Measurements from ENCODE around the gene SERPINF2.
A peak's percentile ranks its signal among the peaks of the same experiment; 100 is the strongest.
"Not testable (repeated sequence)": the region's sequence is repeated elsewhere in the genome, so short reads cannot be mapped to it uniquely, and the experiment has no call there.

SERPINF2 gene

GRCh38 chr17:1736348-1737281 lies 6.1 kb upstream of the SERPINF2 start:
- DNase-seq: no peak

GRCh38 chr17:1737531-1738291 lies 5.0 kb upstream of the SERPINF2 start:
- DNase-seq: no peak

- DNase-seq: not testable (repeated sequence)
Observed at GRCh38 chr17:1741899-1742298, 772 bp upstream of the SERPINF2 start.

- DNase-seq: no peak
Observed at GRCh38 chr17:1743088-1743439, 393 bp downstream of the SERPINF2 start.

- no peak for DNase-seq
Observed at GRCh38 chr17:1744551-1745512, 2.2 kb downstream of the SERPINF2 start.

DNA sequence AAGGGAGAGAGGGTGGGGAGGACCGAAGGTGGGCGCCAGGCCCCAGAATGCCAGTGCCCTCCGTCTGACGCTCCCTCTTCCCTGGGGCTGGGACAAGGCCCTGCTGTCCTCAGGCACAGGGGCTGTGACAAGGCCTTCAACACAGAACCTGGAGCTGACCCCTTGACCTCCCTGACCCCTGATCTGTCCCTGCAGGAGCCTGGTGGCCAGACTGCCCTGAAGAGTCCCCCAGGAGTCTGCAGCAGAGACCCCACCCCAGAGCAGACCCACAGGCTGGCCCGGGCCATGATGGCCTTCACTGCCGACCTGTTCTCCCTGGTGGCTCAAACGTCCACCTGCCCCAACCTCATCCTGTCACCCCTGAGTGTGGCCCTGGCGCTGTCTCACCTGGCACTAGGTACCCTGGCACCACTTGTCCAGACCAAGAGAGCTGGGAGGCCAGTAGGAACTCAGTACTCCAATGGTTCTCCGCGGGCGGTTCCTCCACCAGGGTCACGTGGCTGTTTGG lies 2.9 kb downstream of the SERPINF2 start:
- no peak for DNase-seq

DNA sequence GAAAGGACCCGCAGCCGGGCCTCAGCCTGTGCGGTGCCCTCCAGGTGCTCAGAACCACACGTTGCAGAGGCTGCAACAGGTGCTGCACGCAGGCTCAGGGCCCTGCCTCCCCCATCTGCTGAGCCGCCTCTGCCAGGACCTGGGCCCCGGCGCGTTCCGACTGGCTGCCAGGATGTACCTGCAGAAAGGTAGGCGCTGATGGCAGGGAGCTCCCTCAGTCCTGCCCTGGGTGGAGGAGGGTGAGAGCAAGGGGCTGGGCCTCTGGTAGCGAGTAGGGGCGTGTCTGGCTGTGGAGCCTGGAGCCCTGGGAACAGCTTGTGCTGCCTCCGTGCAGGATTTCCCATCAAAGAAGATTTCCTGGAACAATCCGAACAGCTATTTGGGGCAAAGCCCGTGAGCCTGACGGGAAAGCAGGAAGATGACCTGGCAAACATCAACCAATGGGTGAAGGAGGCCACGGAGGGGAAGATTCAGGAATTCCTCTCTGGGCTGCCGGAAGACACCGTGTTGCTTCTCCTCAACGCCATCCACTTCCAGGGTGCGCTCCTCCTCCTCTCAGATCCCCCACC lies 4.4 kb downstream of the SERPINF2 start:
- DNase-seq: no peak

GRCh38 chr17:1750628-1751027 lies 8.0 kb downstream of the SERPINF2 start:
- DNase-seq: no peak

DNA sequence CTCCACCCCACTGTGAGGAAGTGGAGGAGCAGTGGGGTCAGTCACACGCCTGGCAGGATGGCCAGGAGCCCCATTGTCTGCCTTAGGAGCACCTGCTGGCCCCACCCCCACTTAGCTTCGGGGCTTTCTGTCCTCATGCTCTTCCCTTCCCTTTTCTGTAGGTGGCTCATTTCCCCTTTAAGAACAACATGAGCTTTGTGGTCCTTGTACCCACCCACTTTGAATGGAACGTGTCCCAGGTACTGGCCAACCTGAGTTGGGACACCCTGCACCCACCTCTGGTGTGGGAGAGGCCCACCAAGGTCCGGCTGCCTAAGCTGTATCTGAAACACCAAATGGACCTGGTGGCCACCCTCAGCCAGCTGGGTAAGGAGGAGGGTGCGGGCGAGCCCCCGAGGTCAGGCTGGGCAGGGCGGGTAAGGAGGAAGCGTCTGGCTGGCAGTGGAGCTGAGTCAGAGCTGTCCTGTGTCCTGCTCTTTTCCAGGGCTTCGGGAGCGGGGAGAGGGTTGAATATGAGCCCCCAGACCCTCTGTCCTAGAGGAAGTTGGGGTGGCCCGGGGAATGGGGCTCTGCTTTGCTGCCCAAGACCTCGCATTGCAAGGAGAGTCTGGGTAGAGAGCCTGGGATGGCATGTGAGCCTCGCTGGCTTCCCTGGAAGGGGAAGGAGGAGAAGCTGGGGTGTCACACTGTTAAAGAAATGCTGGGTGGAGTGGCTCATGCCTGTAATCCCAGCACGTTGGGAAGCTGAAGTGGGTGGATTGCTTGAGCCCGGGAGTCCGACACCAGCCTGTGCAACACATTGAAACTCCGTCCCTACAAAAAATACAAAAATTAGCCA lies 10.0 kb downstream of the SERPINF2 start:
- DNase-seq: peak; percentile 35

- no peak for DNase-seq
Observed at GRCh38 chr17:1753767-1754429, 11.2 kb downstream of the SERPINF2 start.

DNA sequence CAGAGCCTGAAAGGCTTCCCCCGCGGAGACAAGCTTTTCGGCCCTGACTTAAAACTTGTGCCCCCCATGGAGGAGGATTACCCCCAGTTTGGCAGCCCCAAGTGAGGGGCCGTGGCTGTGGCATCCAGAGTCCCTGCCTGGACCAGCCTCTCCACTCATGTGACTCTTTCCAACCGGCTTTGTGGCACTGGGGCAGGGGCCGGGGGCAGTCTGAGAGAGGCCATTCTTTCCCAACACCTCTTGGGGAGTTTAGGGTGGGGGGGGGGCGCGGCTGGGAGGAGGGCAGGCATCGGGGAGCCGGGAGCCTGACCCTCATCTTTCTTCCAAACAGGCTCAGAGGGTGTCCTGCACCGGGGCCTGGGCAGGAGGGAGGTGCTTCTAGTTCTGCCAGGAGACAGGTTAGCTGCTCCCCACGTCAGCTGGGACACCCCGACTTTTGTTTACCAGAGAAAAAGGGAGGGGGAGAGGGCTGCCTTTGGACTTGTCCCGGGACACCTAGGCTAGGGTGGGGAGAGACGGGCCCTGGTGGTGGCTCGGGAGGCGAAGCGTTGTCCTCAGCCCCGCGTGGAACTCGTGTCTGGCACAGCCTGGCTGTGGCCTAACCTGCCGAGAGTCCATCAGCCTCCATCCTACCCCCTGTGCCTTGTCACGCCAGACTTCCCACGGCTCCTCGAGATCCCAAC lies 11.9 kb downstream of the SERPINF2 start:
- no peak for DNase-seq

DNA sequence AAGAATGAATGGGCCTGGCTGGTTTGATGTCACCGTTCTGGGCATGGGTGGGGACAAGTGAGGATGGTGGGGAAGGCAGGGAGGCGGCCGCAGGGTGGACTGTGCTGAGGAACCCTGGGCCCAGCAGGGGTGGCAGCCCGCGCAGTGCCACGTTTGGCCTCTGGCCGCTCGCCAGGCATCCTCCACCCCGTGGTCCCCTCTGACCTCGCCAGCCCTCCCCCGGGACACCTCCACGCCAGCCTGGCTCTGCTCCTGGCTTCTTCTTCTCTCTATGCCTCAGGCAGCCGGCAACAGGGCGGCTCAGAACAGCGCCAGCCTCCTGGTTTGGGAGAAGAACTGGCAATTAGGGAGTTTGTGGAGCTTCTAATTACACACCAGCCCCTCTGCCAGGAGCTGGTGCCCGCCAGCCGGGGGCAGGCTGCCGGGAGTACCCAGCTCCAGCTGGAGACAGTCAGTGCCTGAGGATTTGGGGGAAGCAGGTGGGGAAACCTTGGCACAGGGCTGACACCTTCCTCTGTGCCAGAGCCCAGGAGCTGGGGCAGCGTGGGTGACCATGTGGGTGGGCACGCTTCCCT lies 12.7 kb downstream of the SERPINF2 start:
- no peak for DNase-seq

DNA sequence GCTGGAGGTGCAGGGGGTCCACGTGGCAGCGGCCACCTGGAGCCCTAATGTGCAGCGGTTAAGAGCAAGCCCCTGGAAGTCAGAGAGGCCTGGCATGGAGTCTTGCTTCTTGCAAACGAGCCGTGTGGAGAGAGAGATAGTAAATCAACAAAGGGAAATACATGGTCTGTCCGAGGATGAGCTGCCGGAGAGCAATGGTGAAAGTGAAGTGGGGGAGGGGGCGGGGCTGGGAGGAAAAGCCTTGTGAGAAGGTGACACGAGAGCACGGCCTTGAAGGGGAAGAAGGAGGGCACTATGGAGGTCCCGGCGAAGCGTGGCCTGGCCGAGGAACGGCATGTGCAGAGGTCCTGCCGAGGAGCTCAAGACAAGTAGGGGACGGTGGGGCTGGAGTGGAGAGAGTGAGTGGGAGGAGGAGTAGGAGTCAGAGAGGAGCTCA lies 13.2 kb downstream of the SERPINF2 start:
- no peak for DNase-seq

DNA sequence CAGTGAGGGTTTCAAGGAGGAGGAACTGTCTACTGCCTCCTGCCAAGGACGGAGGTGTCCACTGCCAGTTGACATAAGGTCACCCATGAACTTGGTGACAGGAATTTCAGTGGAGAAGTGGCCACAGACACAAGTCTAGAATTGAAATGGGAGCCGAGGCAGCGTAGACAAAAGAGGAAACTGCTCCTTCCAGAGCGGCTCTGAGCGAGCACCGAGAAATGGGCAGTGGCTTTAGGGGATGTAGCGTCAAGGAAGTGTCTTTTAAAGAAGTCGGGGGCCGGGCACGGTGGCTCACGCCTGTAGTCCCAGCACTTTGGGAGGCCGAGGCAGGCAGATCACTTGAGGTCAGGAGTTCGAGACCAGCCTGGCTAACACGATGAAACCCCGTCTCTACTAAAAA lies 16.1 kb downstream of the SERPINF2 start:
- no peak for DNase-seq

DNA sequence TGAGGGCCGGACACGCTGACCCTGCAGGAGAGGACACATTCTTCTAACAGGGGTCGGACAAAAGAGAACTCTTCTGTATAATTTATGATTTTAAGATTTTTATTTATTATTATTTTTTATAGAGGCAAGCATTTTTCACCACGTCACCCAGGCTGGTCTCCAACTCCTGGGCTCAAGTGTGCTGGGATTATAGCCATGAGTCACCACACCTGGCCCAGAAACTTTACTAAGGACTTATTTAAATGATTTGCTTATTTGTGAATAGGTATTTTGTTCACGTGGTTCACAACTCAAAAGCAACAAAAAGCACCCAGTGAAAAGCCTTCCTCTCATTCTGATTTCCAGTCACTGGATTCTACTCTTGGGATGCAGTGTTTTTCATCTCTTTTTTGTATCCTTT lies 16.9 kb downstream of the SERPINF2 start:
- DNase-seq: no peak

DNA sequence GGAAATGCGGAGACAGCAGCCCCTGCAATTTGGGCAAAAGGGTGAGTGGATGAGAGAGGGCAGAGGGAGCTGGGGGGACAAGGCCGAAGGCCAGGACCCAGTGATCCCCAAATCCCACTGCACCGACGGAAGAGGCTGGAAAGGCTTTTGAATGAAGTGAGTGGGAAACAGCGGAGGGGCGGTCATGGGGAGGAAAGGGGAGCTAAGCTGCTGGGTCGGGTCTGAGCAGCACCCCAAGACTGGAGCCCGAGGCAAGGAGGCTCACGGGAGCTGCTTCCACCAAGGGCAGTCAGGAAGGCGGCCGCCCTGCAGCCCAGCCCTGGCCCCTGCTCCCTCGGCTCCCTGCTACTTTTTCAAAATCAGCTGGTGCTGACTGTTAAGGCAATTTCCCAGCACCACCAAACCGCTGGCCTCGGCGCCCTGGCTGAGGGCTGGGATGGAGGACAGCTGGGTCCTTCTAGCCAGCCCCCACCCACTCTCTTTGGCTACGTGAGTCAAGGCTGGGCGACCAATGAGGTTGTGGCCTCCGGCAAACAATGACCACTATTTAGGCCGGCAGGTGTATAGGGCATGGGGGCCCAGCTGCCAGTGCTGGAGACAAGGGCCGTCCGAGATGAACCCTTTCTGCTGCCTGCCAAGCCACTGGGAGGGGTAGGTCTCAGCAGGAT lies 19.7 kb downstream of the SERPINF2 start:
- no peak for DNase-seq

DNA sequence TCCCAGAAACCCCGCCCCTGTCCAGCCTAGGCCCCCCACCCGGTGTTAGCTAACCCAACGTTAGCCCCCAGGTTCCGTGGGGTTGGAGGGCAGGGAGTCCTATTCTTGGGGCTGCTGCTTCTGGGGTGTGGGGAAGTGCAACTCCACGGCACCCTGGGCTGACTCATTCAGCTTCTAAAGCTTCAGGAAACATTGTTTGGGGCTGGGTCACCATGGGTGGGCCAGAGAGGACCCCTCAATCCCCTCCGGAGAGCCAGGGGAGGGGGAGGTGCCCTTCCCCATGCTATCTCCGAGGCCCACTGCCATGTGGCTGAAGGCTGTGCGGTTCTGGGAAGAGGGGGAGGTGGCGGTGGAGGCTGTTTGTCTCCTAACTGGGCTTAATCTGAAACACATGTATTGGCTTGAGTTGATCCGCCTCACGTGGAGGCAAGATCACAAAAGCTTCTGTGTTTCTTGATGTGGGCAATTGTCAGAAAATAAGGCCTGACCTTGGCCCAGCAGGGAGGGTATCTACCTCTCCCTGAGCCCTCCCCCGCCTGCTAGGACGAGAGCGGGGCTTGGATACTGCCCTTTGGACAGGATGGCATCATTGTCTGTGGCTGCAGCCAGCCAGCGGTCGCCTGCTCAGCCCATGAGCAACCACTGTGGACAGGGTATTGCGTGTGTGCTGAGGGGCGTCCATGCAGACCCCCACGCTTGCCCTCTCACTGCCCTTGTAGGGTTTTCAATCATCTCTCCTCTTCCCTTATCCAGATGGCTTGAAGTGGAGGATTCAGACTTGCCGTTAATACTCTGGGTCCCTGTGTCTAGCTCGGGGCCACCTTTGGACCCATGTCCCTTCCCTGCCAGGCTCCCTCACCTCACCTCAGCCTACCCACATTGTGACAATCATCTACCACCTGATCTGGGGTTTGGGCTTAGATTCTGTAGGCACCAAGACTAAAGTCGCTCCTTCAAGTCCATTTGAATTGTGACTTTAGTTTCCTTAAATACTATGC lies 20.5 kb downstream of the SERPINF2 start:
- DNase-seq: no peak

DNA sequence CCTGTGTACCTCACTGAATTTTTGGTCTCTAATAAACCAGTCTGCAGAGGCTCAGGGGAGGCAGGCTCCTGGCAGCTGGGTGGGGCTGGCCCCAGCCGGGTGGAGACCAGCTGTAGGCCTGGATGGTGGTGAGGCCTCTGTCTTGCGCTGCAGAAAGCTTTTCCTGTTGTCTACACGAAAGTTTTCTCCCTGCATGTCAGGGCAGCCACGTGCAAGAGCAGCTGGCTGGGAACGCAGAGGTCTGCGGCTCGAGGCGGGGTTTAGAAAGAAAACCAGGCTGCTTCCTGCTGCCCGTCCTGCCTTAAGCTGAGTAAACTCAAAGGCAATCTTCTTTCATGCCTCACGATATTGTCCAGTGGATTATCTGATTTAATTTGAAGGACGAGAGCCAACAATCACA lies 21.6 kb downstream of the SERPINF2 start:
- no peak for DNase-seq

All from DMS153 (cell line).